HEK293T (cell line): ENCODE data around the gene KCNRG.

Experiments used
- FOXM1 ChIP-seq: fragments of 450-650 bp; IDR thresholded peaks from 2 replicates; pipeline ENCODE4 v1.6.1; 2017; ENCODE audit warnings: mild to moderate bottlenecking, borderline replicate concordance
- HDGF ChIP-seq: fragments of 450-650 bp; IDR thresholded peaks from 2 replicates; pipeline ENCODE4 v1.6.1; 2017; ENCODE audit warnings: antibody characterized with exemption, borderline replicate concordance
- NFRKB ChIP-seq: fragments of 450-650 bp; IDR thresholded peaks from 2 replicates; pipeline ENCODE4 v1.6.1; 2016; ENCODE audit warnings: mild to moderate bottlenecking, moderate library complexity
- SP1 ChIP-seq: fragments of 450-650 bp; IDR thresholded peaks from 2 replicates; pipeline ENCODE4 v1.6.1; 2017
- ZNF384 ChIP-seq: fragments of 450-650 bp; IDR thresholded peaks from 2 replicates; pipeline ENCODE4 v1.6.1; 2016
- TF ChIP-seq, protein P1 (sequence below): fragments of 450-650 bp; IDR thresholded peaks from 2 replicates; pipeline ENCODE4 v1.6.1; 2016

DNA sequence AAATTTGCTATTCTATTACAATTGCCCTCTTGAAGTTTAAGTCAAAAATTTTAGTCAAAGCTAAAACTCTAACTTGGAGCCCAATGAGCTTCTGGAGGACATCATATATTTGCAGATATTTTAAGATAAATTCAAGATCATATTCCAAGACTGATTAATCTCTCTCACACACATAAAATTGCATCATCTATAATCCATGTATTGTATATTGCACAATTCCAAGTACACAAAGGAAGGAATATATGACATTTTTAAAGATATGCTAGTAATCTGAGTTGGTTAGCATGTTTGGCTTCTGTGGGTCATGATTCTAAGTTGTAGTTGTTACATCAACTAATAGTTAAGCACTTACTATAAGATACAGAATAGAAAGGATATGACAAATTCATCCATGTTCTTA lies 53.3 kb downstream of the KCNRG start:
- TF ChIP-seq HDGF (no peak), ZNF384 (no peak), FOXM1 (no peak), NFRKB (no peak), SP1 (no peak)
- TF ChIP-seq, protein P1, sequence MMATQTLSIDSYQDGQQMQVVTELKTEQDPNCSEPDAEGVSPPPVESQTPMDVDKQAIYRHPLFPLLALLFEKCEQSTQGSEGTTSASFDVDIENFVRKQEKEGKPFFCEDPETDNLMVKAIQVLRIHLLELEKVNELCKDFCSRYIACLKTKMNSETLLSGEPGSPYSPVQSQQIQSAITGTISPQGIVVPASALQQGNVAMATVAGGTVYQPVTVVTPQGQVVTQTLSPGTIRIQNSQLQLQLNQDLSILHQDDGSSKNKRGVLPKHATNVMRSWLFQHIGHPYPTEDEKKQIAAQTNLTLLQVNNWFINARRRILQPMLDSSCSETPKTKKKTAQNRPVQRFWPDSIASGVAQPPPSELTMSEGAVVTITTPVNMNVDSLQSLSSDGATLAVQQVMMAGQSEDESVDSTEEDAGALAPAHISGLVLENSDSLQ, result no peak
